DMS 273 (cell line): ENCODE measurements around the gene SUN3.
"Not testable (repeated sequence)": the region's sequence is repeated elsewhere in the genome, so short reads cannot be mapped to it uniquely, and the experiment has no call there.

Experiments
- DNase-seq: peaks from one replicate; lab custom pipeline; 2025; ENCODE audit not compliant: unreplicated experiment; lab: John Stamatoyannopoulos, UW

The SUN3 gene

DNA sequence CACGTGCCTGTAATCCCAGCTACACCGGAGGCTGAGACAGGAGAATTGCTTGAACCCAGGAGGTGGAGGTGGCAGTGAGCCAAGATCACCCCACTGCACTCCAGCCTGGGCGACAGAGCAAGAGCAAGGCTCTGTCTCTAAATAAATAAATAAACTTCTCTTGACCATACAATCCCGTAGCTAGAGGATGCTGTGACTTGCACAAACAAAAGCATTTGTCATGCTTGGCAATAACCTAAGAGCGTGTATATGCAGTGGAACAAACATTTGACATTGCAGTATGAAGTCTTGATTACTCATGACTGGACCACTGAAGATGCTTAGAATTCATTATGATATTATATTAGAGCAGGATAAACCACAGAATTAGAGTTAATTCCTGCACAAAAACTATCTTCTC, 5.0 kb upstream of the SUN3 start:
- no peak for DNase-seq

DNA sequence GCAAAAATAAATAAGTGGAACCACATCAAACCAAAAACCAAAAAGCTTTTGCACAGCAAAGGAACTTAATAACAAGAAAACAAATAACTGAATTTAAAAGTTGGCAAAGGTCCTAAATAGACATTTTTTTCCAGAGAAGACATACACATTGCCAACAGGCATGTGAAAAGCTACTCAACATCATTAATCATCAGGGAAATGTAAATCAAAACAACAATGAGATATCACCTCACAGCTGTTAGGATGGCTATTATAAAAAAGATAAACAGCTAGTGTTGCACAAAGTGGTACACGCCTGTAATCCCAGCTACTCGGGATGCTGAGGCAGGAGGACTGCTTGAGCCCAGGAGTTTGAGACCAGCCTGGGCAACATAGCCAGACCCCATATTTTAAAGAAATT, 2.2 kb upstream of the SUN3 start:
- no peak for DNase-seq

DNA sequence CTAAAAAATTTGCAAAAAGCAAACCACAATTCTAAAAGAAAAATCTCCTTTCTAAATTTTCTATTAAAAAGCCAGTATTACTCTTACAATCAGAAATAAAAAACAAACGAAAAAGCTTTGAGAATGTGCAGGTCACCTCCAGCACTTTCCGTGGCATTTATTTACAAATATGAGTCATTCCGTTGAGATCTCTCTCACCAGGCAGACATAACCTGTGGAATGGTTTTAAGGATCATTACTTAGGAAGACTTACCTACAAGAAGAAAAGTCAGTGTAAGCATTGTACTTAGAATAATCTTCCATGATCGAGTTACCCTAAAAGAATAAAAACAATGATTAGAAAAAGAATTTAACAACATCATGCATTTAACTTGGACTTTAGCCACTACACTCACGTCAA, 3.3 kb downstream of the SUN3 start:
- DNase-seq: no peak

DNA sequence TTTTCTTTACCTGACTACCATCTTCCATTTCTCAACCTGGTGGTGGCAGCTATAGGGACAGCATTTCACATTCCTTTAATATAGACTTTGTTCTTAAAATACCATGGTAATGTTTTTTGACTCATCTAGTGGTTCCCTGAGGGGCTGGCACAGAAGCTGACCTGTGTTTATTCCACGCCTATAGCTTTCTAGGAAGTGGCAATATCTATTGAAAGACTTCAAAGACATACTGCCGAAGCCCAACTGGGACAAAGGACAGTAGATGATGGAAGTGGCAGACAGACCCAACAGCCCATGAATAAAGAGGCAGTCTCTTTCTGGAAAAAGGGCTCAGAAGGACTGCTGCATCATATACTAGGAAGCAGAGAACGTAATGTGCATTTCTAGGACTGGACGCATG, 11.2 kb downstream of the SUN3 start:
- DNase-seq: no peak

GRCh38 chr7:48016641-48017040, 12.3 kb downstream of the SUN3 start:
- DNase-seq: no peak

GRCh38 chr7:48011951-48012350, 17.0 kb downstream of the SUN3 start:
- DNase-seq: no peak

DNA sequence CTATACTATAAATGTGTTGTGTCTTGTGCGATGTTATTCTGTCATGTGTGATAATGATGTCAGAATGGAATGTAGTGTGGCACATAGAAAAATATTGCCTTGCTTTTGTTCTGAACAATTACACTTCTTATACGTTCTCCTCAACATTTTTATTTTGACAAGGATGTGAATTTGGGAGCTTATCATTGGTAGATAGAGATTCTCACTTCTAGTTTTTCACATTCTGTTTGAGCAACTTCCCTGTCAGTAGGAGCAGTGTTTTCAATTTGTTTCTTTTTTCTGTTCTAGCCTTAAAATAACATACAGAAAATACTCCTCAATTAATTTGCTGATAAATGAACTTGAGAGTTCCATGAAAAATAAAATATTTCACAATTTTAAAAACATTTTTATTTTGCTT, 17.6 kb downstream of the SUN3 start:
- DNase-seq: no peak

DNA sequence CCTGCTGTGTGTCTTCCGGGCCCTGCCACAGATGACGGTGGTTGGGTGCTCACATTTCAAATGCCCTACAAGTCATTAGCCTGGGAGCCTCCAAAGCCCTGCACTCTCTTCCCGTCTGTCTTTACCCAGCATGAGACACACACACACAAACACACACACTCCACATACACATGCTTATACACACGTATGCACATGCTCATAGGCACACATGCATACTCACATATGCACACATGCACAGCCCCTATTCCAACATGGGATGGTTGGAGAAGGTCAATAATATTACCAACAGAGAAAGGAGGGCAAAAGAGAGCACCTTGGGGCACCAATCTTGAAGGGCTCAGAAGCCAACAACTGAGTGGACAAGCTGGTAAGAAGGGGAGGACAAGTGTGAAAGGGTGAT, 19.0 kb downstream of the SUN3 start:
- DNase-seq: no peak

DNA sequence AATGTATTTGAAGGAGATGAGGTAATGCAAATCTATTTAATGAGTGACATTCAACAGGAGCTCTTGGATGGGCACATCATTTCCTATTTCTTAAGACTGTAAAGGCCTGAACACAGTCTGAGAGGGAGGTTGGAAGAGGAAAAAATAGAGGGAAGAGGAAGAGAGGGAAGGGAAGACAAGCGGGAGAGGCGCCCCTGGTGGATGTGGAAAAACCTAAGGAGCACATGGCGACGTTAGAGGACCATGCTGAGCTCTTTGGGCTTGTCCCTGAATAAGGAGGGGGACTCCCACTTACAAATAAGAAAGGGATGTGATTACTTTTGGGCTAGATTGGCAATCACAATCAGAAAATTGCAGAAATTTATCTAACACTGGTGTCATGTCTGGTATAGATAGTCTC, 19.6 kb downstream of the SUN3 start:
- DNase-seq: no peak

DNA sequence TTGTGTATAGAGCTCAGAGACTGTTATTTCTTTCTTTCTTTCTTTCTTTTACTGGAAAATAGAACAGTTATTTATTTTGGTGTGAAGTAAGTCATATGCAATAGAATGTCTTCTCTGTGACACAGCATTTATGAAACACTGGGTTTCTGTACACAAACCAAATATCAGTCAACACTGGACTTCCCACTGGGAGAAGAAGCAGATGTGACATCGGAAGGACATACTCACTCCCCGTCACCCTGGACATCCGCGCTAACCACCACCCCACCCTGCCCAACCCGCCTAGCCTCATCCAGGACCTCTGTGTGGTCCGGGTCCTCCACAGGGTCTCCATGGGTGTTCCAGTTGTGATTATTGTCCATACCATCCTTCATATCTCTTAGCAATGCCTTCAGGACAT, 22.0 kb downstream of the SUN3 start:
- DNase-seq: no peak

DNA sequence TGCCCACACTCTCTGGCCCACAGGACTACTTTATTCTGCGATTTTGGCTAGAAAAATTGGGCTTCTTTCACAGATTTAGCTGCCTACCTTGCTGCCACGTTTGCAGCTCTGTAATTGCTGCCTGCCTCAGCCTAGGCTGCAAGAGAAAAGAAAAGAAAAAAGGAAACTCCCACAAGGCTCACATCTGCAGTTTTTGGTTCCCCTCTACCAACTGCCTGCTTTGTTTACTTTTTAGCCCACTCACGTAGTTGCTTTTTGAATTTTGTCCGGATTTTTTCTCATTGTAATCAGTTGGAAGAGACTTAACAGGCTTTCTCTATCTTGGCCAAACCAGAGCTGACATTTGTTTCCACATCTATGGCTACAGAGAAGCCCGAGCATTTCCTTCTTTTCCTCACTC, 24.3 kb downstream of the SUN3 start:
- peak; percentile 28 for DNase-seq

GRCh38 chr7:48004032-48004431, 24.9 kb downstream of the SUN3 start:
- peak; percentile 77 for DNase-seq

GRCh38 chr7:48000164-48000563, 28.7 kb downstream of the SUN3 start:
- DNase-seq: not testable (repeated sequence)

GRCh38 chr7:47999413-47999812, 29.5 kb downstream of the SUN3 start:
- no peak for DNase-seq

GRCh38 chr7:47992446-47992845, 36.5 kb downstream of the SUN3 start:
- no peak for DNase-seq

DNA sequence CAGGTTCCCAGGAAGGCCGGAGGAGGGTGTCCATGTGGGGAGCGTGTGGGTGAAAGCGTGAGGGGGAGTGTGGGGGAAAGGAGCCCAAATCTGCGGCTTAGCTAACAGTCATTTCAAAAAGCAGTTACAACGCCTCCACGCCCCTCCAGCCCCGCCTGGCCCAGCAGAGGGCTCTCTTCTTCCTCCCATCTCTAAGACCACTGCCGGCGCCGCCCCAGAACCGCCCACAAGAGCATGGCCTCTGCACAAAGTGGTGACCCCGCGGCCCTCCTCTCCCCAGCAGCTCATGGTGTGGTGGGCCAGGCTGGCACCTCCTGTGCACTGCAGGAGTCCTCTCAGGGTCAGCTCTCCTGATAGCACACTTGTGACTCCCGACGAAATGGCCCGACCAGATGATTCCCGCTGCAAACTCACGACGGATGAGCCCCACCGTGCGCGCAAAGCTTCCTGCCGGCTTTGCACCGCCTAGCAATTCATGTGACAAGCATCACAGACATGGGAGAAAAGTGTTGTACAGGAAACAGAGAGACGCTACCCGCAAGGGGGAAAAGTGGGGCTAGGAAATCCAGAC, 37.1 kb downstream of the SUN3 start:
- peak; percentile 55 for DNase-seq

- no peak for DNase-seq
Observed at GRCh38 chr7:47991270-47991669, 37.6 kb downstream of the SUN3 start.

DNA sequence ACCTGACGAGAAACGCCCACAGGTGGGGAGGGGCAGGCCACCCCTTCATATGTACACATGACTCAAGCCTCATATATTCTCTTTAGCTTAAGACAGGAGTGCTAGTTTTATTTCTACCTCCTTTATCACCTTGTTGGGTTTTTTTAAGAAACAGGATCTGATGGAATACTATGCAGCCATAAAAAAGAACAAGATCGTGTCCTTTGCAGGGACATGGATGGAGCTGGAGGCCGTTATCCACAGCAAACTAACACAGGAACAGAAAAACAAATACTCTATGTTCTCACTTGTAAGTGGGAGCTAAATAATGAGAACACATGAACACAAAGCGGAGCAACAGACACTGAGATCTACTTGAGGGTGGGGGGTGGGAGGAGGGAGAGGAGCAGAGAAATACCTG, 38.3 kb downstream of the SUN3 start:
- DNase-seq: no peak

DNA sequence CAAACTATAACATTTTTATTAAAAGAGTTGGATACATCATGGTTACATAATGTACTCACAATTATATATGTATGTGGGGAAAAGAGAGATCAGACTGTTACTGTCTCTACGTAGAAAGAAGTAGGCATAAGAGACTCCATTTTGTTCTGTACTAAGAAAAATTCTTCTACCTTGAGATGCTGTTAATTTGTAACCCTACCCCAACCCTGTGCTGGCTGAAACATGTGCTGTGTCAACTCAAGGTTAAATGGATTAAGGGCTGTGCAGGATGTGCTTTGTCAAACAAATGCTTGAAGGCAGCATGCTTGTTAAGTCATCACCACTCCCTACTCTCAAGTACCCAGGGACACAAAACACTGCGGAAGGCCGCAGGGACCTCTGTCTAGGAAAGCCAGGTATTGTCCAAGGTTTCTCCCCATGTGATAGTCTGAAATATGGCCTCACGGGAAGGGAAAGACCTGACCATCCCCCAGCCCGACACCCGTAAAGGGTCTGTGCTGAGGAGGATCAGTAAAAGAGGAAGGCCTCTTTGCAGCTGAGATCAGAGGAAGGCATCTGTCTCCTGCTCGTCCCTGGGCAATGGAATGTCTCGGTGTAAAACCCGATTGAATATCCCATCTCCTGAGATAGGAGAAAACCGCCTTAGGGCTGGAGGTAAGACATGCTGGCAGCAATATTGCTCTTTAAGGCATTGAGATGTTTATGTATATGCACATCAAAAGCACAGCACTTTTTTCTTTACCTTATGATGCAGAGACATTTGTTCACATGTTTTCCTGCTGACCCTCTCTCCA, 39.1 kb downstream of the SUN3 start:
- DNase-seq: not testable (repeated sequence)

DNA sequence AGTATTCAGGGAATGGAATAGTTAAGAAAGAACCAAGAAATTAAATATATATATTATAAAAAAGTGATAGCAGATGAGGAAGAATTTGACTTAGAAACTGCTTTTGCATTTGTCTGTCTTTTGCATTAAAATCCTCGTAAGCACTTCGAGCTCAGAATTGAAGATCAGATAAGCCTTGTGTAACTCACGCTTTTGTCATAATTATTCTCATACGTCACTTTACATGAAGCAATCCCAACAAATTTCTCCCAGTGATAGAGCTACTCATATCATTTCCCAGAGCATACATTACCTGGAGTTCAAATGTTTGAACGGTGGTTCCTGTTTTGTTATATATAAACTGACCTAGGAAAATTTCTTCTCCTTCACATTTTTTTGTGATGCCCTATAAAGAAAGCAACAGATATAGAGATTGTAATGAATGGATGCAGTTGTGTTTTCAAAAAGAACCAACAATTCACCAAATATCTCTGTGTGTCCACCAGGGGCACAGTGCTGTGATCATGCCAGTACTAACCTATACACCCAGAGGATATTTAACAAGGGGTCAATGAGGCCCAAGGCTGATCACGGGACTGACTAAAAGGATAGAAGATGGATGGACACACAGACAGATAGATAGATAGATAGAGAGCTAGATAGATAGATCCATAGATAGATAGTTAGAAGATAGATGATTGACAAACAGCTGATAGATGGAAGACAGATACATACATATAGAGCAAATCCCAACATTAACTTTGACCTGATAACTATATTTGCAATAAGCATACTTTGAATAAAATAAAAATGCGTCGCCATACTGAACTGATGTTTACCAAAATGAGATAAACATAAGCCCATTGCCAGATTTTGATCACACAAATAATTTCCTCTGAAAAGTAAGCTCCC, 40.2 kb downstream of the SUN3 start:
- DNase-seq: no peak

DNA sequence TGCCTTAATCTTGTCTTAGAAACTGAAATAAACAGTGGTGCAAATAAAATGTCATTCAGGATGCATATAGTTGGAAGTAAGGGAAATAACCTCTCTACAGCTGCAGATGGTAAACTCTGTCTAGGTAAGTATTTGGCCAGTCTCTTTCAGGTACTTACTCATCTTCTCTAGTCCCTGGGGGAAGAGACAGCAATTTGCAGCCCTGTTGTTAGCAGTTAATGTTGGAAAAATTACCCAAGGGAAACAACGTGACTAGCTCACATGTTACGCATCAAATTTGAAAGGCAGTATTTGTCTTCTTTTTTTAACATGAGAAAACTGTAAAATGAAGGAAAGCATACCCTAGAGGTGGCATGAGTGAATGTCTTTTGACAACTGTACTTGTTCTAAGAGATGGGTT, 46.3 kb downstream of the SUN3 start:
- no peak for DNase-seq

GRCh38 chr7:47980648-47981047, 48.3 kb downstream of the SUN3 start:
- not testable (repeated sequence) for DNase-seq
